HepG2 (cell line): ENCODE data around the gene ATP2A2. TPM values are rescaled to one million over a fixed set of nuclear protein-coding genes. Genes with fewer than 3 reads are reported as not detected.

Experiments used
- ARNT2 ChIP-seq: sonication (generic); formaldehyde crosslinking; IDR thresholded peaks from 2 replicates; pipeline ENCODE4 v1.8.0; 2022; ENCODE audit warnings: mild to moderate bottlenecking, low read depth, missing genetic modification reagents, moderate library complexity
- CBFB ChIP-seq: sonication (generic); formaldehyde crosslinking; IDR thresholded peaks from 2 replicates; pipeline ENCODE4 v1.4.0; 2020; ENCODE audit warnings: missing genetic modification reagents
- DNMT3B ChIP-seq: conservative IDR thresholded peaks from 2 replicates; pipeline ENCODE4 v1.6.1; 2016; ENCODE audit warnings: missing biosample characterization, control low read depth
- EED ChIP-seq: sonication (generic); formaldehyde crosslinking; IDR thresholded peaks from 2 replicates; pipeline ENCODE4 v1.5.0; 2020; ENCODE audit warnings: mild to moderate bottlenecking, missing genetic modification reagents
- FIP1L1 ChIP-seq: fragments of 200-400 bp; formaldehyde crosslinking; IDR thresholded peaks from 2 replicates; pipeline ENCODE4 v1.6.1; 2018; ENCODE audit warnings: low read depth, mild to moderate bottlenecking, low read length, moderate library complexity, borderline replicate concordance; ENCODE audit not compliant: insufficient read depth
- HNRNPLL ChIP-seq: fragments of 200-400 bp; formaldehyde crosslinking; IDR thresholded peaks from 2 replicates; pipeline ENCODE4 v1.6.1; 2017; ENCODE audit warnings: mild to moderate bottlenecking, low read depth, low read length; ENCODE audit not compliant: poor library complexity, severe bottlenecking
- NFE2L2 ChIP-seq: fragments of 150-350 bp; IDR thresholded peaks from 2 replicates; pipeline ENCODE4 v1.6.1; 2014; ENCODE audit warnings: low read length
- NR2F6 ChIP-seq, 2 experiments: IDR thresholded peaks; 2 replicates each; pipeline ENCODE4 v1.6.1; 2016; ENCODE audit warnings: antibody characterized with exemption in 1 of 2, mild to moderate bottlenecking in 1 of 2
- NR3C1 ChIP-seq: sonication (generic); formaldehyde crosslinking; IDR thresholded peaks from 2 replicates; pipeline ENCODE4 v1.4.0; 2020; ENCODE audit warnings: missing genetic modification reagents
- POLR2A ChIP-seq, 2 experiments: IDR thresholded peaks; 2 replicates each; pipeline ENCODE4 v1.6.1; 2011; ENCODE audit warnings: low read depth in 2 of 2, low read length in 2 of 2, mild to moderate bottlenecking in 1 of 2, moderate library complexity in 1 of 2; ENCODE audit not compliant: insufficient read depth in 1 of 2
- REPIN1 ChIP-seq: sonication (generic); formaldehyde crosslinking; IDR thresholded peaks from 2 replicates; pipeline ENCODE4 v1.8.0; 2022; ENCODE audit warnings: missing genetic modification reagents, low read depth, mild to moderate bottlenecking, borderline replicate concordance
- SKI ChIP-seq: fragments of 450-650 bp; IDR thresholded peaks from one replicate; pipeline ENCODE4 v1.6.1; 2018; ENCODE audit warnings: mild to moderate bottlenecking; ENCODE audit not compliant: partially characterized antibody
- TCF12 ChIP-seq, 2 experiments: fragments of 450-650 bp in 1 of 2; sonication (generic) in 1 of 2; formaldehyde crosslinking in 1 of 2; IDR thresholded peaks; 2 replicates each; pipeline versions ENCODE4 v1.6.1 to v1.8.0; 2017 to 2022; ENCODE audit warnings: antibody characterized with exemption in 1 of 2, mild to moderate bottlenecking in 1 of 2, missing genetic modification reagents in 1 of 2, moderate library complexity in 1 of 2
- TCF7L2 ChIP-seq: IDR thresholded peaks from 2 replicates; pipeline ENCODE4 v1.6.1; 2011; ENCODE audit warnings: mild to moderate bottlenecking, low read depth, low read length, moderate library complexity
- ZBTB1 ChIP-seq: sonication (generic); formaldehyde crosslinking; IDR thresholded peaks from 2 replicates; pipeline ENCODE4 v1.4.0; 2020; ENCODE audit warnings: missing genetic modification reagents, borderline replicate concordance
- ZC3H13 ChIP-seq: sonication (generic); formaldehyde crosslinking; IDR thresholded peaks from 2 replicates; pipeline ENCODE4 v1.8.1; 2023; ENCODE audit warnings: mild to moderate bottlenecking, missing genetic modification reagents, moderate library complexity
- ZNF235 ChIP-seq: sonication (generic); formaldehyde crosslinking; IDR thresholded peaks from 2 replicates; pipeline ENCODE4 v1.8.1; 2023; ENCODE audit warnings: mild to moderate bottlenecking, missing genetic modification reagents, borderline replicate concordance
- ZNF331 ChIP-seq: sonication (generic); formaldehyde crosslinking; IDR thresholded peaks from 2 replicates; pipeline ENCODE4 v1.4.0; 2020; ENCODE audit warnings: missing genetic modification reagents
- ZNF350 ChIP-seq: sonication (generic); formaldehyde crosslinking; IDR thresholded peaks from 2 replicates; pipeline ENCODE4 v1.4.0; 2020; ENCODE audit warnings: mild to moderate bottlenecking, low read depth, missing genetic modification reagents, borderline replicate concordance
- ZNF441 ChIP-seq: sonication (generic); formaldehyde crosslinking; IDR thresholded peaks from 2 replicates; pipeline ENCODE4 v1.7.0; 2021; ENCODE audit warnings: missing genetic modification reagents, borderline replicate concordance
- ZSCAN30 ChIP-seq: sonication (generic); formaldehyde crosslinking; IDR thresholded peaks from 2 replicates; pipeline ENCODE4 v1.5.0; 2020; ENCODE audit warnings: mild to moderate bottlenecking, missing genetic modification reagents
- polyA plus RNA-seq, 8 experiments: library from polyadenylated mRNA; depleted of rRNA in 3 of 8; stranded (reverse) in 7 of 8; unstranded in 1 of 8; fragments of >200 nt; fragmentation: Illumina TruSeq in 4 of 8; extraction: Trizol in 4 of 8; gene quantifications; 2 replicates each; pipeline versions ENCODE4 v1.2.1 to v1.2.3, GENCODE V29; 2011 to 2016; ENCODE audit warnings: low read depth in 4 of 8, missing spikeins in 1 of 8, mixed read lengths in 1 of 8; ENCODE audit not compliant: insufficient read depth in 1 of 8
- total RNA-seq, 5 experiments: library from RNA; depleted of rRNA; stranded (reverse); fragments of >200 nt; fragmentation: Illumina TruSeq; extraction: Trizol; gene quantifications; 2 replicates each; pipeline ENCODE4 v1.2.3, GENCODE V29; 2016; ENCODE audit warnings: low read depth in 1 of 5
- TF ChIP-seq, protein P1 (sequence below): sonication (generic); formaldehyde crosslinking; IDR thresholded peaks from 2 replicates; pipeline ENCODE4 v1.4.0; 2020; ENCODE audit warnings: low read depth, missing genetic modification reagents
- TF ChIP-seq, protein P2 (sequence below): sonication (generic); formaldehyde crosslinking; IDR thresholded peaks from 2 replicates; pipeline ENCODE4 v1.5.1; 2020; ENCODE audit warnings: missing genetic modification reagents, mild to moderate bottlenecking, borderline replicate concordance
- TF ChIP-seq, protein P3 (sequence below): sonication (generic); formaldehyde crosslinking; IDR thresholded peaks from 2 replicates; pipeline ENCODE4 v1.4.0; 2020; ENCODE audit warnings: missing genetic modification reagents

ATP2A2 gene
- total and polyA plus RNA-seq, 2 of the 13 experiments (the other 11 are each of a cell fraction or from before 2014, with no cell fraction given): 35.4 to 85.5 TPM

DNA sequence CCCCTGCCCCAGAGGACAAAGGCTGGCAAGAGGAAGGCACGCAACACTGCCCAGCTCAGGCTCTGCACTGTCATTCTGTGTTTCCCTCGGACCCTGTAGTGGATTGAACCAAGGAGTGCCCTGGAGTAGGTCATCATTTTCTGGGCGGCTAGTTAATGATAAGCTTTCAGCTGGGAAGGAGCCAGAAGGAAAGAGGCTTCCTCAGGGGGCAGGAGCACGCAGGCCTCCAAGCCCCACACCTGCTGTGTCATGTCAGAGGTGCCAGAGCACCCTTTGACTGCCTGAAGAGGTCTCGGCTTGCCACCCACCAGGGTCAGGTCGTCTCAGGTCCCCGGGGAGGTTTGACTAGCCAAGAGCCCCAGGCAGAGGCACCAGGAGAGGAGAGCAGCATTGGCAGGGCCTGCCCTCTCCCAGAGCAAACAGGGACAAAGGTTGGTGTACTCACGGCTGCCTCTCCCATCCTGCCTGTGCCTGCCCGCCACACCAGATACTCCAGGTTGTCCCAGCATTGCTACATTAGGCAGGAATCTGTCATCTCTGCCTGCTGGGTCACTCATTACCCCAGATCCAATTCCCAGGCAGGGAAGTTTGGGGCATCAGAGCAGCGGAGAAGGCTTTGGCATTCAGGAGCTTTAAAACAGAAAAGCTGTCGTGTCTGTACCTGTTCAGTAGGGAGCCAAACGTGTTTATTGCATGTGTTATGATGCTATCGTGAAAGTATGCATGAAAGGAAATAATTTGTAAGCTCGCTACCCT lies 33.5 kb upstream of the ATP2A2 start (continued):
- TF ChIP-seq, protein P1, sequence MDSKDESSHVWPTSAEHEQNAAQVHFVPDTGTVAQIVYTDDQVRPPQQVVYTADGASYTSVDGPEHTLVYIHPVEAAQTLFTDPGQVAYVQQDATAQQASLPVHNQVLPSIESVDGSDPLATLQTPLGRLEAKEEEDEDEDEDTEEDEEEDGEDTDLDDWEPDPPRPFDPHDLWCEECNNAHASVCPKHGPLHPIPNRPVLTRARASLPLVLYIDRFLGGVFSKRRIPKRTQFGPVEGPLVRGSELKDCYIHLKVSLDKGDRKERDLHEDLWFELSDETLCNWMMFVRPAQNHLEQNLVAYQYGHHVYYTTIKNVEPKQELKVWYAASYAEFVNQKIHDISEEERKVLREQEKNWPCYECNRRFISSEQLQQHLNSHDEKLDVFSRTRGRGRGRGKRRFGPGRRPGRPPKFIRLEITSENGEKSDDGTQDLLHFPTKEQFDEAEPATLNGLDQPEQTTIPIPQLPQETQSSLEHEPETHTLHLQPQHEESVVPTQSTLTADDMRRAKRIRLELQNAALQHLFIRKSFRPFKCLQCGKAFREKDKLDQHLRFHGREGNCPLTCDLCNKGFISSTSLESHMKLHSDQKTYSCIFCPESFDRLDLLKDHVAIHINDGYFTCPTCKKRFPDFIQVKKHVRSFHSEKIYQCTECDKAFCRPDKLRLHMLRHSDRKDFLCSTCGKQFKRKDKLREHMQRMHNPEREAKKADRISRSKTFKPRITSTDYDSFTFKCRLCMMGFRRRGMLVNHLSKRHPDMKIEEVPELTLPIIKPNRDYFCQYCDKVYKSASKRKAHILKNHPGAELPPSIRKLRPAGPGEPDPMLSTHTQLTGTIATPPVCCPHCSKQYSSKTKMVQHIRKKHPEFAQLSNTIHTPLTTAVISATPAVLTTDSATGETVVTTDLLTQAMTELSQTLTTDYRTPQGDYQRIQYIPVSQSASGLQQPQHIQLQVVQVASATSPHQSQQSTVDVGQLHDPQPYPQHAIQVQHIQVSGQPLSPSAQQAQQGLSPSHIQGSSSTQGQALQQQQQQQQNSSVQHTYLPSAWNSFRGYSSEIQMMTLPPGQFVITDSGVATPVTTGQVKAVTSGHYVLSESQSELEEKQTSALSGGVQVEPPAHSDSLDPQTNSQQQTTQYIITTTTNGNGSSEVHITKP (CRISPR knock-in tag): peak; percentile 95
- TF ChIP-seq ZBTB1 (CRISPR knock-in tag) (no peak), NR3C1 (CRISPR knock-in tag) (no peak), ZNF235 (CRISPR knock-in tag) (no peak), POLR2A (IDR thresholded peaks at IDR 0.05; ENCODE audit: insufficient read depth in 1 of 2, low read depth in 2 of 2, low read length in 2 of 2) (peak; percentile 70 to 74), ZC3H13 (CRISPR knock-in tag) (no peak), TCF7L2 (no peak), ZNF350 (peak; percentile 86; the same call in 1 of the 2 replicates), FIP1L1 (no peak), EED (CRISPR knock-in tag) (0 out of 2 replicates have a peak, but pooled peaks have one; percentile 60), ZNF331 (CRISPR knock-in tag) (no peak), TCF12 (IDR thresholded peaks at IDR 0.05) (no peak), TCF12 (CRISPR knock-in tag; IDR thresholded peaks at IDR 0.05) (peak; percentile 73; the same call in 1 of the 2 replicates), DNMT3B (CRISPR knock-in tag) (no peak), NR2F6 (IDR thresholded peaks at IDR 0.05) (0 out of 2 replicates have a peak, but pooled peaks have one; percentile 50), NR2F6 (CRISPR knock-in tag; IDR thresholded peaks at IDR 0.05) (peak; percentile 68), REPIN1 (CRISPR knock-in tag) (no peak), ARNT2 (no peak), NFE2L2 (no peak), CBFB (peak; percentile 29; the same call in 1 of the 2 replicates), HNRNPLL (no peak), SKI (peak; percentile 19), ZNF441 (CRISPR knock-in tag) (0 out of 2 replicates have a peak, but pooled peaks have one; percentile 66), ZSCAN30 (CRISPR knock-in tag) (no peak)
- TF ChIP-seq, protein P2, sequence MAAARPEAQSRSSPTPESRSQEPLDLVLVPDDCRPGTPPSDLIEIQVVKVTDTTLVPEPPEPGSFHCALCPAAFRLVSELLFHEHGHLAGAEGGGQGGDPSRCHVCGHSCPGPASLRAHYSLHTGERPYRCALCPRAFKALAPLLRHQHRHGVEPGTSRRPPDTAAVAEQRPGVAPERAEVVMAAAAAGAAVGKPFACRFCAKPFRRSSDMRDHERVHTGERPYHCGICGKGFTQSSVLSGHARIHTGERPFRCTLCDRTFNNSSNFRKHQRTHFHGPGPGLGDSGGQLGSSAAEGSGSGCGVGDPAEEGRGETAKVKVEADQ: 0 out of 2 replicates have a peak, but pooled peaks have one; percentile 21
- TF ChIP-seq, protein P3, sequence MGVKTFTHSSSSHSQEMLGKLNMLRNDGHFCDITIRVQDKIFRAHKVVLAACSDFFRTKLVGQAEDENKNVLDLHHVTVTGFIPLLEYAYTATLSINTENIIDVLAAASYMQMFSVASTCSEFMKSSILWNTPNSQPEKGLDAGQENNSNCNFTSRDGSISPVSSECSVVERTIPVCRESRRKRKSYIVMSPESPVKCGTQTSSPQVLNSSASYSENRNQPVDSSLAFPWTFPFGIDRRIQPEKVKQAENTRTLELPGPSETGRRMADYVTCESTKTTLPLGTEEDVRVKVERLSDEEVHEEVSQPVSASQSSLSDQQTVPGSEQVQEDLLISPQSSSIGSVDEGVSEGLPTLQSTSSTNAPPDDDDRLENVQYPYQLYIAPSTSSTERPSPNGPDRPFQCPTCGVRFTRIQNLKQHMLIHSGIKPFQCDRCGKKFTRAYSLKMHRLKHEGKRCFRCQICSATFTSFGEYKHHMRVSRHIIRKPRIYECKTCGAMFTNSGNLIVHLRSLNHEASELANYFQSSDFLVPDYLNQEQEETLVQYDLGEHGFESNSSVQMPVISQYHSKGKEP (CRISPR knock-in tag): no peak
